ENCODE results near the gene HENMT1. TPM values are rescaled to one million over a fixed set of nuclear protein-coding genes. Genes with fewer than 3 reads are reported as not detected.

The HENMT1 gene
- total RNA-seq (2022; extraction: Qiagen RNA extraction; ENCODE audit: low read depth) = 3.9 to 5.3 TPM (median 4.8 TPM) in 5 replicates

DNA sequence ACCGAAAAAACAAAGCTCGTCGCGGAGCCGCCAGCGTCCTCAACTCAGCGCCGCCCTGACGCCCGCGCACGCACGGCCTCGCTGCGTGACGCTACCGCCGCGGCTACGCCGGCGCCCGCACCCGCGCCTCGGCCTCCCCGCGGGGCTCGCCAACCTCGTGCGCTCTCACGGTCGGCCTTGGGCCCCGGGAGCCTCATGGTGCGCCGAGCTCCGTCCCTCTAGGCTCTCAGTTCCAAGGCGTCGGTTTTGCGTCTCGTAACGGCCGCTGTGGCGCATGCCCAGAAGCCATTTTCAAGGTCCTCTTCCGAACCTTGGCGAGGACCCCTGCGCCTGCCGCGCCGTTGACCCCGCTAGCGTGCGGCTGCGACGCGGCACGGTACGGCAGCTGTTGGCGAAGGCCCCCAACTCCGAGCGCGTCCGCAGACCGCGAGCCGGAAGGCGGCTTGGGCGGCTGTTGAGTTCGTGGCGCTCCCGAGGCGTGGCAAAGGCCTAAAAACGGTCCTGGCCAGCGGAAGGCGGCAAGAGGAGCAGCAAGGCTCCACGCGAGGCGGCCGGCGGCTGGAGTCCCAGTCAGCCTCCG is at the start of gene HENMT1:
HENMT1 (minus strand) TSS at position 64 of the 580 bp plus-strand sequence. CDS start 1,209 bp downstream, outside the sequence.

DNA sequence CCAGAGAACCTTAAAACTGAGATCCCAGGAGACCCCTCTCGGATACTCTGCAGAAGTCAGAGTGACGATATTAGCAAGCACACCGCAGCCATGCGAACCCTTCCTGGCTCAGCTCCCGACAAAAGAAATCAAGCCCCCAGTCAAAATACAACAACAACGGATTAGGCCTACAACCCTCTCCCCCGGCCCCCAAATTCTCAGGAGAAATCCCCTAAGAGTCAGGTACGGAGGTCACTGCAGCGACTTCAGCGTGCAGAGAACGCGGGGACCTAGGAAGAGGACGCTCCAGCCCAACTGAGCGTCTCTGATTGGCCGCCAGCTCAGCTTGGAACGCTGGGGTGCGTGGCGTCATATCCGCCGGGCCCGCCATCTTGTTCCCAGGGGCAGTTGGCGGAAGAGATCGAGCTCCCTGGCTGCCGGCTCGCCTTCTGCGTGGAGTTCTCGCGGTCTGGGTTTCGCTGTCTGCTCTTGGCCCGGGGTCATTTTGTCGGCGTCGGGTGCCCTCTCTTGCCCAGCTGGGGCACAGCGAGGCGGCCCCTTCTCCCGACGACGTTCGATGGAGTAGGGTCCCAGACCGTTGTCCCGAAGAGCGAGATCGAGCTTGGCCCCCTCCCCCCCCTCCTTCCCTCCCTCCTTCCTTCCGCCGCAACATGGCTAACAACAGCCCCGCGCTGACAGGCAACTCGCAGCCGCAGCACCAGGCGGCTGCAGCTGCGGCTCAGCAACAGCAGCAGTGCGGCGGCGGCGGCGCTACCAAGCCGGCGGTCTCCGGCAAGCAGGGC is 31.2 kb upstream of the HENMT1 start, which contains the start of gene PRPF38B:
PRPF38B (plus strand) TSS at position 369 of the 782 bp plus-strand sequence; CDS start at position 651, 282 bp downstream.

Other genes with a start within 250 kb of the HENMT1 start
- gene NBPF6, start 210.8 kb downstream of the HENMT1 start, total RNA-seq (2022; extraction: Qiagen RNA extraction; ENCODE audit: low read depth) = not detected in 5 replicates
- 2.9 to 7.2 TPM (median 6.3 TPM) in 5 replicates for gene EEIG2, start 101.0 kb downstream of the HENMT1 start, total RNA-seq (2022; extraction: Qiagen RNA extraction; ENCODE audit: low read depth)
- gene PRPF38B, start 31.2 kb upstream of the HENMT1 start, total RNA-seq (2022; extraction: Qiagen RNA extraction; ENCODE audit: low read depth) = 15.4 to 26.8 TPM (median 24.0 TPM) in 5 replicates
- 0.06 to 0.09 TPM in 2 of 5 replicates, not detected in the others for gene FNDC7, start 51.8 kb upstream of the HENMT1 start, total RNA-seq (2022; extraction: Qiagen RNA extraction; ENCODE audit: low read depth)
- 12.9 to 28.8 TPM (median 22.6 TPM) in 5 replicates for gene STXBP3, start 85.6 kb upstream of the HENMT1 start, total RNA-seq (2022; extraction: Qiagen RNA extraction; ENCODE audit: low read depth)
- gene AKNAD1, start 196.0 kb upstream of the HENMT1 start, total RNA-seq (2022; extraction: Qiagen RNA extraction; ENCODE audit: low read depth) = 0.69 to 2.0 TPM (median 0.94 TPM) in 5 replicates
- 14.3 to 20.4 TPM (median 15.9 TPM) in 5 replicates for gene GPSM2, start 215.9 kb upstream of the HENMT1 start, total RNA-seq (2022; extraction: Qiagen RNA extraction; ENCODE audit: low read depth)